GM20431 (cell line): ENCODE measurements around the gene FAM200C.

ENCODE experiments used
- in situ Hi-C: fragments of 300-500 bp; cut with MseI, MboI; formaldehyde crosslinking; loops from one replicate; pipeline ENCODE4 v1.15.0; 2020; ENCODE audit warnings: low sequenced_read_pairs; ENCODE audit not compliant: unreplicated experiment

FAM200C gene

DNA sequence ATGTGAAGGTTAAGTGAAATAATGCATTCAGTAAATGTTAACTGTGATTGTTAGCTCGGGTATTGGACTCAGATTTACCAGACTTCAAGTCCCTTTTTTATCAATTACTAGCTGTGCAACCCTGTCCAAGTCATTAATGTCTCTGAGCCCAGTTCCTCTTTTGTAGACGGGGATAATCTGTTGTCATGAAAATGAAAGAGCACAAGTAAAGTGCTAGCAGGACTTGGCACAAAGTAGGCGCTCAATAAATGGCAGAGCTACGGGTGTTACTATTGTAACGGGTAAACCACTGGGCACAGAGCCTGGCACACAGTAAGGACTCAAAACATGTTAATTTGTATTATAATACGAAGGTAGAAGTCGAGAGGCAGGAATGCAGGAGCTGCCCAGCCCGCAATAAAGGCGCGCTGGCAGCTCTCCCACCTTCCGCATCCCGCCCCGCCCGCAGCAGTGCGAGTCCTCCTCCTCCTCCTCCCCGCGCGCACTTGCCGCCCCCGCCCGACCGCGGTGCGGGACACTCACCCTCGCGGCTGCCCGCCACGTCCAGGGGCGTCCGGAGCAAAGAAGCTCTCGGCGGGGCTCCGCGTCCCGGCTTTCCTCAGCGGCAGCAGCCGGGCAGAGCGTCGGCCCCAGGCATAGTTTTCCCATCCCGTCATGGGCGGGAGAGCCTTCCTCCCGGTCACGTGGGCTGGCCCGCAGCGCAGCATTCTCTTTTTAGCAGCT lies 29.7 kb downstream of the FAM200C start, which contains the start of gene C1QTNF2:
C1QTNF2 (minus strand) TSS at position 637 of the 723 bp plus-strand sequence. CDS start 15,615 bp downstream, outside the sequence.
- in situ Hi-C loops = no loop called here

DNA sequence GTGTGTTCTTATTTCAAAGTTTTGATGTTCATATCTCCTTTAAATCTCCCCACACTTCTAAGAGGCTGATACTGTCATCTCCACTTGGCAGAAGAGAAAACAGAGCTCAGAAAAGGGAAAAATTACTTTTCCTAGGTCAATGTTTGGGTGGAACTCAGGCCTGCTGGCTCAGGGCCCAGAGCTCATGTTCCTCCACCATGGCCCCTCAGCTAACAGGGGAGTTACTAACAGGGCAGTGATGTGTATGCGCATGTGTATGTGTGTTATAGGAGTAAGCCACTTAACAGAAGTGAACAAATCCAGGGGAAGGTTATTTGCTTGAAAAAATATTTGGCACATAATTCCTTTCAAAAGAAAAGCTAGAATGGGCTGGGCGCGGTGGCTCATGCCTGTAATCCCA lies 32.0 kb downstream of the FAM200C start:
- in situ Hi-C loops = no loop called here

DNA sequence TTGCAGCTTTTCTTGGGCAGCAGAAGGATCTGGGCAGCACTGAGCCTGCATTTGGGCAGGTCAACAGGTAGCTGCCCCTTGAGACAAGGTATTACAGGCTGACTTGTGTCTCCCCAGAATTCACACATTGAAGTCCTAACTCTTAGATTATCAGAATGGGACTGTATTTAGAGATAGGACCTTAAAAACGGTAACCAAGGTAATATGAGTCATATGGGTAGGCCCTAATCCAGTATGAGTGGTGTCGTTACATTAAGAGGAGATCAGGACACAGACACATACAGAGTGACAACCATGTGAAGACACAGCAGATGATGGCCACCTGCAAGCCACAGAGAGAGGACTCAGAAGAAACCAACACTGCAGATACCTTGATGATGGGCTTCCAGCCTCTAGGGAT lies 32.6 kb downstream of the FAM200C start:
- in situ Hi-C loops = no loop called here

DNA sequence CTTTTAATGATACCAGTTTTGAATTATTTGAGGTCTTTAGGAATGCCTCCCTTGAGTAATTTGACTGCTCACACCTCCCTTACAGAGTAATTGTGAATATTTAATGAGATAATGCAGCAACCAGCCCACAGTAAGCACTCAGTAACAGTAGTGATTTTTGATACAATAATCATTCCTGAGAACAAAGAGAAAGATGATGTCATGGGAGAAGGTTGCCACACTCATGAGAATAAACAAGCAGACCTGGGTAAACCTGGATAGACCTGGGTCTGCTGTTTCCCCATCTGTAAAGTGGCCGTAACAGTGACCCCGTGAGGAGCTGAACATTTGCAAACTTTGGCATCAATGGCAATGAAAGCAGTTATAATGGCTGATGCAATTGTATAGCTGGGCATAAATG lies 33.6 kb downstream of the FAM200C start:
- in situ Hi-C loops = no loop called here

DNA sequence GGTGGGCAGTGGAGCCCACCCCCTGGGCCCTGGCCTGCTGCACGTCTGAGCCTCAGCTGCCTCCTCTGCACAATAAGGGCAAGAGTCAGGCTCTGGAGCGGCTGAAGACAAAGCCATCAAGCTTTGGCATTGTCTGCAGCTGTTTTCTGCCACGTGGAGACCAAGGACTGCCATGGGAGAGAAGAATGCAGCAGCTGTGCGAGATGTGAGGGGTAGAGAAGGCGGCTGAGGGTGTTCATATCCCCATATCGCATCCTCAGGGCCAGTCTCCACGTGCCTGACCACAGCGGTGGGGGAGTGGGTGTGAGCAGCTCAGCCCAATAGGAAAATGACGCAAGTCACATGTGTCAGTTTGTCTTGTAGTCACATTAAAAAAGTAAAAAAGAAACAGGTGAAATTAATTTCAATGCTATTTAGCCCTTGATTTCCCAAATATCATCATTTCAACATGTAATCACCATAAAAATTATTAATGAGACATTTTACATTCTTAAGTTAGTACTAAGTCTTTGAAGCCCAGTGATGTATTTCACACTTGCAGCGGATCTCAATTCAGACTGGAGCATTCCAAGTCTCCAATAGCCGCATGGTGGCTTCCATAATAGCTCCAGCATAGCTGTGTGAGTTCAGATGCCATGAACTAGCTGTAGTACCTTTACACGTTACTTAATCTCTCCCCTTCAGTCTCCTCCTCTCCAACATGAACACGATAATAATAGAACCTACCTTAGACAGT lies 36.0 kb downstream of the FAM200C start:
- in situ Hi-C loops = no loop called here

DNA sequence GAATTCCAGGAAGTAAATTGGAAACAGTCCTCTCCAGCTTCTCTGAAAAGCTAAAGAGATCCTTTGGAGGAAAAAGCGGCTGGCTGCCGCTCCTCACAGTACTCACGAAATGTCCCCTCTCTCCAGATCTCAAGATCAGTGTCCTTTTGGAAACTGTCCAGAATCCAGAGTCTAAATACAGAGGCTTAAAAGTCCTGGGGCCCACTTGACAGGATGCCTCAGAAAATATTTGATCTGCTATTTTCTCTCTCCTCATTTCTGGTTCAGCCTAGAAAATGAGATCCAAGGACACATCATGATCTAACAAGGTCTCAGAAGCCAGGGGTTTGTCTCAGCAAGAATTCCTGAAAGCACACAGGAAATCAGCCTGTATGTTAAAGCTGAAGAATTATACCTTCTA lies 36.6 kb downstream of the FAM200C start:
- in situ Hi-C loops = no loop called here

DNA sequence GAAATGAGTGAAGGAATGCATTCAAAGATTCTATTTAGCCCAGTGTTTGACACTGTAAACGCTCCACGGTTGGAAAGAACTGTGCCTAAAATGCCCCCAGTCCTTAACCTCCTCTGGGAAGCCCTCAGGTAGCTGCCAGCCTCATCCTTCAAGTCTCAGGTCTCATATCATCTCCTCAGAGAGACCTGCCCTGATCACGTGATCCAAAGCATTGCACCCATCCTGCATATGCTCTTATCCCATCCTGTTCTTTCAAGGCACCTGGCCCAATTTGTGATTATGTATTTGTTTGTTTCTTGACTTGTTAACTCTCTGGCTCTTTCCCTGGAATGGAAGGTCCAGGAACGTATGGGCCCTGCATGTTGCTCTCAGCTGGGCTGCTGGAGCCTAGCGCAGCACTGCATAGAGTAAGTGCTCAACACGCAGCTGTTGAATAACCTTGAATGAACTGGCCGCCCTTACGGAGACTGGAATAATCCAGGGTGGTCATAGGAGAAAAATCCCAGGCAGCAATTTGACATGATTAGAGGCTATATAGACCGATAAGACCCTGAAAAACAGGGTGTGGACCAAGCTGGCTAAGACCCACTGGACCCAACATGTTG lies 38.1 kb downstream of the FAM200C start:
- in situ Hi-C loops = no loop called here

DNA sequence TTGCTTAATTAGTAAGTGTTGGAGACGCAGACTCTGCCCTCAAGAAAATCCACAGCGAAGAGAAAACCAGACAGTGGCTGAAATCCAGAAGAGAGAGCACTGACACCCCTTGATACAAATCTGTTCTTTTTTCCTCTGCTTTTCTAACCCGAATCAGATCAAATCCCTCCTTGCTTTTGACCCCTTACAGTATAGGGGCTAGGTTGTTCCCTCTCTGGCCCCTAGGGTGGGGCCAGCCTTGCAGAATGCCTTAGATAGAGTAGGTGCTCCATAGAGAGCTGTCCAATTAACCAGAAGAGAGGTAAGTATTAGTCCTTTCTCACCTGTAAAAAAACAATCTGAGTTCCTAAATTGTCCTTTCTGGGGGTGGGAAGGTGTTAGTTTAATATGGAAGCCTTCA lies 39.5 kb downstream of the FAM200C start:
- in situ Hi-C loops = no loop called here

DNA sequence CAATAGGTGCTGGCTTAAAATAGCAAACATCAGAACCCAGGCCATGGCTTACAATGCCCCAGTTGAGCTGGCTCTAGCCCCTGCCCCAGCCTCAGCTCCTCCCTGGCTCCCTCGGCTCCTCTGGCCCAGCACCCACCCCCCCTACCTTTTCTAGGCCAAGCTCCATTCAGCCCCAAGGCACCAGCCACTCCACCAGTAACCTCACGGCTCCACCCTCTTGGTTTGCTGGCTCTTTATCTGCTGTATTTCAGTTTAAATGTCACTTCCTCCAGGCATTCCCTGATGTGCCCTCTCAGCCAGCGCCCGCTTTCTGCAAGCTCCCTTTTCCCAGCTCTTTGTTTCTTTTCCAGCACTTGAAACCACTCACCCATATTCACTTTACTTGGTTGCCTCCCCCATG lies 40.0 kb downstream of the FAM200C start:
- in situ Hi-C loops = no loop called here

DNA sequence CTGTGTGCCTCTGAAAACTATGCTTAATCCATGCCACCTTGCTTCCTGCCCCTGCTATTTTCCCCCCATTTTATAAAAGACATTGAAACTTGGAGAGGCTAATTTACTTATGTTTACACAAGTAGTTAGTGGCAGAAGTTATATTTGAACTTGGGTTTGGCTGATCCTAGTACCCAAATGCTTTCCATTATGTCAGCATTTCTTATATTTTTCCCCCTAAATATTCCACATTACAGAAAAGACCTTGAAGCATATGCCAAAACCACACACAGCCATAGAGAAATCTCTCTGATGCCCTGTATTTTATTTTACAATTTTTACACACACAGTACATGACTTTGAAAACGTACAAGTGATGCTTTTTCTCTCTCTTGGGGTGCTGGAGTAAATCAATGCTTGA lies 40.6 kb downstream of the FAM200C start:
- in situ Hi-C loops = no loop called here

DNA sequence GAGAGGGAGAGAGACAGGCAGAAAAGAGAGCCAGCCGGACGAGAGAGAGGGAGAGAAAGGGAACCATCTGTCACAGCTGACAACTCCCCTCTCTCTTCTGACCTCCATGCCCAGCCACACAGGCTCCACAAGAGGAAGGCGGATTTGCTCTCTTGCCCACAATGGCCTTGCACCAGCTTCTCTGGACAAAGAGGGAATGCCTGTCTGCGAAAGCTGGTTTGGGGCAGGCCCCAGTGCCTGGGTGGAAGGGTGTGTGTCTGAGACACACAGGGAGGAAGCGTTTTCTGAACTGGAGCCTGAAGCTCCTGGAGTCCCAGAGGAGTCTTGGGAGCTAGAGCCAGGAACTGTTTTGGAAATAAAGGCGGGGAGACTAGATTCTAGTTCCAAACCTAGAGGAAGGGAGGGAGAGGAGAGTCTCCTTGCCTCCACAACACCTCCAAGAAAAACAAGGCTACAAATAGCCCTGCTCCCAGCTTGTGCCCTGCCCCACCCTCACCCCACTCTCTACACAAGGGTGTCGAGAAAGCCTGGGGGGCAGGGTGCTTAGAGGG lies 41.9 kb downstream of the FAM200C start:
- in situ Hi-C loops = no loop called here

DNA sequence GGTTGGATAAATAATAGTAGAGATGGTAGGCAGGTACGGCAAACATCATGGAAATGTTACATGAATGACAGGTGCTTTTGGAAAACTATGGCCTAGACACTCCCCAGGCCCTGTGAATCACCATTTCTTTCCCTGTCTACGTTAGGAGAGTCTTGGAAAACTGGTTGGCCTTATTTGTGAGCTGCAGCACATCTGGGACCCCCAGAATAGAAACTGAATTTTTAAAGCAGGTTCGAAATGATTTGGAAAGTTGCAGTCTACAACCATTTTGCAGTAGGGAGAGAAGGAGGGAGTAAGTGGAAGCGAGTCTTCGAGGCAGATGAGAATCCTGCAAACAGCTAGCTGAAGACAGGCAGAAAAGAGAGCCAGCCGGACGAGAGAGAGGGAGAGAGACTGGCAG lies 42.5 kb downstream of the FAM200C start:
- in situ Hi-C loops = no loop called here

DNA sequence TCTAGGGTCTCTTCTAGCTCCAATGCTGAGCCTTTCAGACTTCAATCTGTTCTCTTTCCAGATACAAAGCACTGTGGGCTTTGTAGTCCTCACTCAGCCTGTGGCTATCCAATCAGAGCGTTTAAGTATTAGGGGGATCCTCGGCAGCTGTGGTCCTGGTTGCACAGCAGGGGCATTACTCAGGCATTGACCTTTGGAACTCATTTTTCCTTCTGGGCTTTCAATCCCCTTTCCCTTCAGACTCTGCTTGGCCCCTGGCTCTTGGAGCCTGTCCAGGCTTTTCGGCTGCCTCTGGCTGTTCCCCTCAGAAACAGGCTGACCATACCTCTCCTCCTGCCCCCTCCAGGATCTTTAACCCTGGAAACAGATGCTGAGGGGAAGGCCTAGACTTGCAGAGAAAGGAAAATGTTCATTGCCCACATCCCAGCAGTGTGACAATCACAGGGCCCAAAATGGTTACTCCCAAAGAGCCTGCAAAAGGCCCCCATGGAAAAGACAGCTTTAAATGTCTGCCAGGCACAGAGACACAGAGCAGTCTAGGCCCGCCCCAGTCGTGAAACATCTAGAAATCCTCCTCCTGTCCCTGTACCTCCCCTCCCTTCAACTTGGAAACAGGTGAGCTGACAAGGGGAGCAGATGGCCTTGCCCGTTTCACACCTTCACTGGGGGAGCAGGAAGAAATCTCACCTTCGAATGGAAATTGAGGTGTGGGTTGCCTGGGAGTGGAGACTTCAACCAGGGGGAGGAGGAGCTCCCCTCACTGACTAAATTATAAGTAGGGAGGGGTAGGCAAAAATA lies 43.1 kb downstream of the FAM200C start:
- in situ Hi-C loops = no loop called here

DNA sequence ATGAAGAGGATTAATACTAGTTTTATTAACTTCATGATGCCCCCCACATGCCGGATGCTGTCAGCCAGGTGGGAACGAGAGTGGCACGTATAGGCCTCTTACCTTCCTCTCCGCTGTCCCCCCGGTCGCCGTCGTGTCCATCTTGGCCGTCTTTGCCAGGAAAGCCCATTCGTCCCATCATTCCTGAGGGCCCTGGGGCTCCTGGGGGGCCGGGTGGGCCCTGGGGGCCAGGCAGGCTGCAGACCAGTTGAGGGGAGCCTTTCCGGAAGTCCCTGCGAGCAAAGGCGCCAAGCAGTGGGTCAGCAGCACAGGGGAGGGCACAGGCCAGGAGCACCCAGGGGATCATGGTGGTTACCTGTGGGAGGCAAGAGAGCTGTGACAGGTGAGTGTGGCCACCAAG lies 45.2 kb downstream of the FAM200C start:
- in situ Hi-C loops = no loop called here

DNA sequence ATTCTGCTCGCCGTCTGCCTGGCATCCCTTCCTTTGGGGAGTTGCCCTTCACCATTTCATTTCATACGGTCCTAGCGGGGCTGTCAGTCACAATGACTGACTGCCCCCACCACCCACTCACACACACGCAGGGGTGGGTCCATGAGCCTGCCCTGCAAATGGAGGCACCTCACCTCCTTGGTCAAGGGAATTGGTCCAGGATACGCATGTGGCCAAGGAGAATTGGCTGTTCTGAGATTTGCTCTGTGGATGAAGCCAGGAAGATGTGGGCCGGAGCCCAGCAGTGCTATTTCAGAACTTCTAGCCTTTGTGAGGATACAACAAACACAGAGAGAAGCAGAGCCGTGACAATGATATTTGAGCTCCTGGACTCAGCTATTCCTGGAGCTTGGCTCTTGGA lies 46.5 kb downstream of the FAM200C start:
- in situ Hi-C loops = no loop called here

DNA sequence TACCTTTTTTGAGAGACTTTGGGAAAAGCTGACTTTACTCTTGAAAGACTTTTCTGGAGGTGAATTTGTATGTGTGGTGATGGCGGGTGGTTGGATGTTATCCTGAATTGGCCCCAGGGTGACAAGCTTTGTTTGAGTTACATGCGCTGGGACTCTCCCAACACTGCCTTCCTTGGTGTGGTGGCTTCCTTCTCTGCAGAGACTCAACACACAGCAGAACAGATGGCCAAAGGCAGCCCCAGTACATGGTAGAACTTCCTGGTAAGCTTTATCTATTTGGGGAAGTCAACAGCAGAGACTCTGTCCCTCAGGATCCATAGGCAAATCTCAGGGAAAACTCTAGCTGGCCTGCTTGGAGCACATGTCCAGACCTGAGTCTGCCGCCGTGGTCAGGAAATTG lies 47.5 kb downstream of the FAM200C start:
- in situ Hi-C loops = no loop called here

DNA sequence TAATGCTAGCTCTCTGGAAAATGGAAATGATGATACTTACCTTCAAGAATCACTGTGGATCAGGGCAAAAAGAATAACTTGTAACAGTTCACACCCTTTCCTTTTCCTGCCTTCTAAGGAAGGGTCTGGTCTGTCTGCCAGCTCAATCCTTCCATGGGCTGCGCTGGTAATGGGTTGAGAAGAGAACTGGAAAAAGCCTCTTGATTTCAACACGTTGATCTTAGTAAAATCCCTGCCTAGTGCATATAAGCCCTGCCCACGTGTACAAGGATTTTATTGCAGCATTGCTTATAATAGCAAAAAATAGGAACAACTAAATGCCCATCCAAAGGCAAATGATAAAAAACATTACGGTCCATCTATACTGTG lies 49.9 kb downstream of the FAM200C start:
- in situ Hi-C loops = loop anchor here (10.0 kb wide), 2 partner anchors 145 to 325 kb away; no protein-coding TSS in a partner anchor

DNA sequence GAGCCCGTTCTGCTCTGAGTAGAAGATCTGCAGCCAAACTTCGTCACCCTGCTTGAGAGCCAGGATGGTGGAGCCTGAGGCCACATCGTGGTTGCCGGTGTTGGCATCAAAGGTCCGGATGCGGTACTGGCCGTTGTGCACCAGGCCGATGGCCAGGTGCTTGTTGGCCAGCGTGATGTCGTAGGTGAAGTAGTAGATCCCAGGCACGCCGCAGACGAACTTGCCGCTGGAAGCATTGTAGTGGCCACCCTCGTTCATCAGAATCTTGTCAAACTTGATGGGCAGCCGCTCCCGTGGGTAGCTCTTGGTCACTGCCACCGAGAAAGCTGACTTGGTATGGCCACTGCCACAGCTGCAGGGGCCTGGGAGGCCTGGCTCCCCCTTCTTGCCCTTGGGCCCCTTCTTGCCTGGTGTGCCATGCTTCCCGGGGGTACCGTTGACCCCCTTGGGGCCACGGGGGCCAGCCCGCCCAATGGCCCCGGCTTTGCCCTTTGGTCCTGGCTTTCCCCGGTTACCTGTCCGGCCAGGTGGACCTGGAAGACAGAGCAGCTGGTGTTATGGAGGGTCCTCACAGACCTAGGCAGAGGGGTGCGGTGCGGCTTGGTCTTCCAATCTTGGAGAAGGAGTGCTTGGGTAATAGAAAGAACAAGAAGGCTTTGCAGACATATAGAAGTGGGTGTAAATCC lies 50.5 kb downstream of the FAM200C start:
- in situ Hi-C loops = loop anchor here (10.0 kb wide), 2 partner anchors 145 to 325 kb away; no protein-coding TSS in a partner anchor

DNA sequence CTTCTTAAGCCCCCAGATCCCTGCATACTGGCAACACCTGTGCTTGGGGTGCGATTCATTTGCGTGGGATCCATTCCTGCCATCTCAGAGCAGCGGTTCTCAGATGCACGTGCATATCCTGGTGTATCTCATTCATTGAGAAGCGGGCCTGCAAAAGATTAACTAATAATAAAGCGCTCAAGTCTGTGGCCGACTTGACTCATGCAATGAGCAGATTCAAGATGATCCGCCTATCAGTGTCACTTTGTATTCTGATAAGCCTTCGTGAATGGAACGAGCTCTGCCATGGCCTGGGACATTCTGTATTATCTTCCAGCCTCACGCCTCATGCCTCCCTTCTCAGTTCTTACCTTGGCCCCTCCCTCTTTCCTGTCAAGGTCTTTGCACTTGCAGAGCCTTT lies 51.8 kb downstream of the FAM200C start:
- in situ Hi-C loops = loop anchor here (10.0 kb wide), 2 partner anchors 143 to 323 kb away; no protein-coding TSS in a partner anchor
